Right cardiac atrium (tissue), 5 donors: Measurements from ENCODE around the gene CRTC3. TPM values are rescaled to one million over a fixed set of nuclear protein-coding genes. Genes with fewer than 3 reads are reported as not detected.

Source experiments
- ATAC-seq, 2 donors: fragments of 200-7000 bp; cut with Tn5 transposase; one replicate each; pipeline versions ENCODE4 v1.8.0 to v1.9.1; 2020; ENCODE audit warnings: moderate library complexity in 2 of 2, mild to moderate bottlenecking in 1 of 2
- DNase-seq, 3 donors: peaks; one replicate each; pipeline ENCODE4 v3.0.0-alpha.2; 2020
- H3K27ac ChIP-seq: one replicate; pipeline ENCODE4 v1.5.1; 2013; ENCODE audit warnings: mild to moderate bottlenecking, low read length, control low read depth, moderate library complexity
- H3K27me3 ChIP-seq: one replicate; pipeline ENCODE4 v1.6.1; 2013; ENCODE audit not compliant: control insufficient read depth, insufficient read depth
- H3K4me1 ChIP-seq: one replicate; pipeline ENCODE4 v1.6.1; 2013; ENCODE audit warnings: low read length; ENCODE audit not compliant: control insufficient read depth, insufficient read depth
- H3K4me3 ChIP-seq: one replicate; pipeline ENCODE4 v1.5.1; 2013; ENCODE audit warnings: low read length, control low read depth
- H3K9me3 ChIP-seq: one replicate; pipeline ENCODE4 v1.6.1; 2013; ENCODE audit warnings: low read length; ENCODE audit not compliant: control insufficient read depth
- WGBS: extraction: QIAGEN DNeasy Blood & Tissue Kit; methylation state at CpG from one replicate; pipeline ENCODE4 v1.1.7; 2013; 5-methylcytosine and 5-hydroxymethylcytosine counted together
- intact Hi-C, 4 donors: fragments of 100-400 bp; cut with DNase I; formaldehyde crosslinking; loops; one replicate each; pipeline versions ENCODE4 v1.11.0 to v1.14.0; 2022 to 2023
- polyA plus RNA-seq: library from polyadenylated mRNA; stranded (reverse); fragments of 200-250 nt; gene quantifications from one replicate; pipeline ENCODE4 v1.2.3, GENCODE V29; 2013
- total RNA-seq, 4 donors: library from RNA; stranded (reverse); fragmentation: NEBNext Ultra II Directional; extraction: Animal tissue kit (Norgen Biotek cat#: 25700); gene quantifications; one replicate each; pipeline ENCODE4 v1.2.1, GENCODE V29; 2021
- donor health status: healthy with polysubstance abuse.
- donor health status: DM: no; HTN: yes; CAD: no.
- donor health status: DM: no; HTN: no; CAD: no.
- donor health status: DM: no; HTN: yes; CAD: no; lungs with severe emphysema.
- donor health status: DM: yes; HTN: yes; CAD: no.

Gene CRTC3
- total and polyA plus RNA-seq, 5 donors: 15.1 to 35.5 (median 30.4) TPM

DNA sequence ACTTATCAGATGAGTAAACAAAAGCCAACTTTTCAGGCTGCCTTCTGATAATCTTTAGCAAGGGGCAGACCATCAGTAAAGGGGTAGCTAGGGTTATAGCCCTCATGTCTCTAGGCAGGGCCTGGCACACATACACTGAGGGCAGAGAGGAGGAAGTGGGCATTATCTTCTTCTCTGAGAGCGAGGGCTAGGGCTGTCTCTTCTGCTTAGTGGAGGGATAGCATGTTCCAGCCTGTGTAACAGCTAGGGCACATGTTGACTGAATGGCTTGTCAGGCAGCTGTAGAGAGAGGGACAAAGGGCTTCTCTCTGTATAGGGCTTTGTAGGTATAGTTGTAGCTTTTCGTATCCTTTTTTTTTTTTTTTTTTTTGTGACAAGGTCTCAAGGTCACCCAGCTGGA lies 17.8 kb downstream of the CRTC3 start:
- Histone ChIP-seq H3K27ac (no peak overlapping the region), H3K4me1 (peaks cover 8% of the 10 kb centered on the region), H3K9me3 (no peaks in the 10 kb centered on the region), H3K4me3 (no peak overlapping the region), H3K27me3 (no peaks in the 10 kb centered on the region)
- ATAC-seq (peak in 1 of 2 donors; percentile 50), DNase-seq (no peak)
- intact Hi-C loops: no loop called here
- WGBS: 57% methylated on average over 2 of the region's 2 CpGs

- DNase-seq (no peak), ATAC-seq (no peak)
- H3K4me1 ChIP-seq: peaks cover 16% of the 10 kb centered on the region
- peak overlapping the region; percentile 24 for H3K27ac ChIP-seq
- H3K4me3 ChIP-seq: no peak overlapping the region
- H3K27me3 ChIP-seq: no peaks in the 10 kb centered on the region
- no peaks in the 10 kb centered on the region for H3K9me3 ChIP-seq
- WGBS: 79% methylated on average over 6 of the region's 6 CpGs
- intact Hi-C loops: no loop called here
These were observed 21.2 kb downstream of the CRTC3 start for GRCh38 chr15:90550919-90551318.

DNA sequence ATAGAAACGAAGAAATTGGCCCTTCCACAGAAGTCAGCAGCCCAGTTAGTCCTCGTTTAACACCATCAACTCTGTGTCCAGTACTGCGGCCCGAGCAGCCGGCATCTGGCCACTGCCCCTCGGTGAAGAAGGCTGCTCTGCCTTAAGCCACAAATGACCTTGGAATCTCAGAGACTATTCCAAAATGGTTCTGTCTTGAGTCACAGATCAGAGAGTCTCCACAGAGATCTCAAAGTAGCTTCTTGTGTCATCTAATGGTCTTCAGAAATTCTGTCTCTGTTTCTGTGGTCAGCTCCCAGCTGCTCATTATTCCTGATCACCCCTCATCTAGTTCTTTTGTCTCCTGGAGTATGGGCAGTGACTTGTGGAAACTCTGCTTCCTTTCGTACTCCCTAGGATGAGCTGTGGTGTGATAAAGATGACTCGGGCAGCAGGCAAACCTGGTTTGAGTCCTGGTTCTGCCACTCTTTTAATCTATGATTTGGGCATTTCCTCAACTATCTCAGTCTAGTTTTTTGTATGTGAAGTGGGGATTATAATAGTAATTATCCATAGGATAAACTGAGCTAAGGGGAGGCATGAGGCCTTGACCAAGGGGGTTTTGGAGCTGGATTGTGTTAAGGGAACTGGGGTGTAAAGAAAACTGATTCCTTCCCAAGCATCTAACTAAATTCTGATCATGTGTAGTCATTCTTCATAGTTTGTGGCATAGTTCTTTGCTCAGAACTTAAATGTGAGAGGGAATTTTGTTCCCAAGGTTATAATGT lies 22.6 kb downstream of the CRTC3 start:
- no peaks in the 10 kb centered on the region for H3K27me3 ChIP-seq
- no peak overlapping the region for H3K4me3 ChIP-seq
- ATAC-seq (peak; percentile 32 to 36), DNase-seq (peak in 1 of 3 donors; percentile 57)
- H3K27ac ChIP-seq: peak overlapping the region; percentile 82
- intact Hi-C loops: no loop called here
- H3K4me1 ChIP-seq: peaks cover 17% of the 10 kb centered on the region
- H3K9me3 ChIP-seq: no peaks in the 10 kb centered on the region
- WGBS: 53% methylated on average over 8 of the region's 8 CpGs

DNA sequence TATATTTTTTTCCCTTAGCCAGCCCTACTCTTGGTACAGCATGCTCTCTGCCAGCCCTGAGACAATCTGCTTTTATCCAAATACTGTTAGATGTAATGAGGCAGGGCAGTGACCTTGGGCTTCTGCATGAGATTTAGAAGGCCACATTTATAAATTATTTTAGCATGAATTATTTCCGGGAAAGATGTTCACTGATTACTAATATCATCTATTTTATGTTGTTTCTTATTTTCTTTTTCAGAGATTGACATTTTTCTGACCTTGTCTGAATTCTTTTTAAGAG lies 23.1 kb downstream of the CRTC3 start:
- ATAC-seq: no peak
- Histone ChIP-seq H3K4me3 (no peak overlapping the region), H3K4me1 (peaks cover 18% of the 10 kb centered on the region), H3K9me3 (no peaks in the 10 kb centered on the region), H3K27me3 (no peaks in the 10 kb centered on the region), H3K27ac (peak overlapping the region; percentile 86)
- DNase-seq: no peak
- intact Hi-C loops: no loop called here
- WGBS: 40% methylated on average over 1 of the region's 1 CpG

DNA sequence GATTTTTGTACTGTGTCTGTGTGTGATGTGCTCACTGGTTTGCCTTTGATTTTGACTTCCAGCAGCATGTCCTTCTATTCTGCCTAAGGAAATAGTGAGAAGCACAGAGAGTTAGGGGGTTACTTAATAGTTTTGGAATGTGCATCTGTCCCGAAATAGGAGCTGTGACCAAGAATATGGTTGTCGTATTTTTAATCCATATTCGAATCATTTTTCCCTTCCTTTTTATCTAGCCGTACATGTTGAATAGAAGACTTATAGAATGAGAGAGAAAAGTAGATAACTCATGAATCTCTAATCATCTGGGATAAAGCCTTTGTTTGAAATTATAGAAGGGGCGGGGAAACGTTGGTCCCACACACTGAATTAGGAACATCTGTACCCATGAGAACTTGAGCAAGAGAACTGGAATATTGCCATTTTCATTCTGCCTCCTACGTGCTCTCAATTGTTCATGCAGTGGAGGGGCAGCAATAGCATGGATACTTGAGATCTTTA lies 23.6 kb downstream of the CRTC3 start:
- peaks cover 19% of the 10 kb centered on the region for H3K4me1 ChIP-seq
- WGBS: 26% methylated on average over 7 of the region's 7 CpGs
- H3K9me3 ChIP-seq: no peaks in the 10 kb centered on the region
- peak overlapping the region; percentile 86 for H3K27ac ChIP-seq
- H3K4me3 ChIP-seq: peak overlapping the region; percentile 2
- ATAC-seq (peak; percentile 60 to 62), DNase-seq (peak in 1 of 3 donors; percentile 30)
- no peaks in the 10 kb centered on the region for H3K27me3 ChIP-seq
- intact Hi-C loops: no loop called here

- DNase-seq (peak; percentile 94 to 98 (median 94)), ATAC-seq (peak; percentile 90)
- Histone ChIP-seq H3K9me3 (no peaks in the 10 kb centered on the region), H3K4me1 (peaks cover 27% of the 10 kb centered on the region), H3K27ac (peak overlapping the region; percentile 93), H3K4me3 (no peak overlapping the region), H3K27me3 (no peaks in the 10 kb centered on the region)
- 23% methylated on average over 12 of the region's 12 CpGs for WGBS
- intact Hi-C loops: no loop called here
These were observed 27.7 kb downstream of the CRTC3 start for GRCh38 chr15:90557186-90558084.

DNA sequence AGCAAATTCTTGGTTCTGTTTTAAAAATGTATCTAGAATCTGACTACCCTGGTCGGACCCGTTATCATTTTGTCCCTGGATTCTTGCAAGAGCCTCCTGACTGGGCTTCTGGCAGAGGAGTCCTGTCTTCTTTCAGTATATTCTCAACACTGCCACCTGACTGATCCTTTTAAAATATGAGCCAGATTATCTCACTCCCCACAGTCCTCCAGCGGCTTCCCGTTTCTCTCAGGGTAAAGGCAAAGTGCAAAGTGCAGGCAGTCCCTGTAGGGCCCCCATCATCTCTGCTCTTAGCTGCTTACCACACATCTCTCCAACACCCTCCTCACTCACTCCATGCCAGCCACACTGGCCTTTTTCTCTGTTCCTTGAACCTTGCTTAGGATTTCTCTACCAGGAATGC lies 28.4 kb downstream of the CRTC3 start:
- Histone ChIP-seq H3K4me3 (no peak overlapping the region), H3K9me3 (no peaks in the 10 kb centered on the region), H3K4me1 (peaks cover 28% of the 10 kb centered on the region), H3K27me3 (no peaks in the 10 kb centered on the region), H3K27ac (peak overlapping the region; percentile 93)
- 7% methylated on average over 4 of the region's 4 CpGs for WGBS
- intact Hi-C loops: no loop called here
- peak; percentile 44 to 47 for ATAC-seq
- DNase-seq: peak in 2 of 3 donors; percentile 40 to 54

DNA sequence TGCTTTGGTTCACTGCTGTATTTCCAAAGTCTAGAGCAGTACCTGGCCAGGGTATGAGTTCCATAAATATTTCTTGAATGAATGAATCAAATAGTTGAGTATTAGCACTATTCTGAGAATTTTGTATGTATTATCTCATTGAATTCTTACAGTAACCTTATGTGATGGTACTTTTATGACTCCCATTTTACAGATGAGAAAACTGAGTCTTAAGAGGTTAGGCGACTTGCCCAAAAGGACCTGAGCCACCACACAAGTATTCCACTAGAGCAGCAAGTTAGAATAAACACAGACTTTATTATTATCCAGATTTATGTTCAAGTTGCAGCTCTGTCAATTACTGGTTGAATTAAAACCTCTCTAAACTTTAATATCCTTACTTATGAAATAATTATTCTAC lies 29.4 kb downstream of the CRTC3 start:
- H3K27me3 ChIP-seq: no peaks in the 10 kb centered on the region
- no peaks in the 10 kb centered on the region for H3K9me3 ChIP-seq
- WGBS: 97% methylated on average over 1 of the region's 1 CpG
- DNase-seq (peak in 1 of 3 donors; percentile 18), ATAC-seq (no peak)
- intact Hi-C loops: no loop called here
- H3K27ac ChIP-seq: no peak overlapping the region
- no peak overlapping the region for H3K4me3 ChIP-seq
- H3K4me1 ChIP-seq: peaks cover 25% of the 10 kb centered on the region

GRCh38 chr15:90560229-90560776 lies 30.6 kb downstream of the CRTC3 start:
- Histone ChIP-seq H3K27ac (peak overlapping the region; percentile 89), H3K9me3 (no peaks in the 10 kb centered on the region), H3K27me3 (no peaks in the 10 kb centered on the region), H3K4me3 (no peak overlapping the region), H3K4me1 (peaks cover 21% of the 10 kb centered on the region)
- DNase-seq (peak; percentile 58 to 75 (median 63)), ATAC-seq (peak; percentile 73 to 80)
- WGBS: 14% methylated on average over 7 of the region's 7 CpGs
- intact Hi-C loops: no loop called here

DNA sequence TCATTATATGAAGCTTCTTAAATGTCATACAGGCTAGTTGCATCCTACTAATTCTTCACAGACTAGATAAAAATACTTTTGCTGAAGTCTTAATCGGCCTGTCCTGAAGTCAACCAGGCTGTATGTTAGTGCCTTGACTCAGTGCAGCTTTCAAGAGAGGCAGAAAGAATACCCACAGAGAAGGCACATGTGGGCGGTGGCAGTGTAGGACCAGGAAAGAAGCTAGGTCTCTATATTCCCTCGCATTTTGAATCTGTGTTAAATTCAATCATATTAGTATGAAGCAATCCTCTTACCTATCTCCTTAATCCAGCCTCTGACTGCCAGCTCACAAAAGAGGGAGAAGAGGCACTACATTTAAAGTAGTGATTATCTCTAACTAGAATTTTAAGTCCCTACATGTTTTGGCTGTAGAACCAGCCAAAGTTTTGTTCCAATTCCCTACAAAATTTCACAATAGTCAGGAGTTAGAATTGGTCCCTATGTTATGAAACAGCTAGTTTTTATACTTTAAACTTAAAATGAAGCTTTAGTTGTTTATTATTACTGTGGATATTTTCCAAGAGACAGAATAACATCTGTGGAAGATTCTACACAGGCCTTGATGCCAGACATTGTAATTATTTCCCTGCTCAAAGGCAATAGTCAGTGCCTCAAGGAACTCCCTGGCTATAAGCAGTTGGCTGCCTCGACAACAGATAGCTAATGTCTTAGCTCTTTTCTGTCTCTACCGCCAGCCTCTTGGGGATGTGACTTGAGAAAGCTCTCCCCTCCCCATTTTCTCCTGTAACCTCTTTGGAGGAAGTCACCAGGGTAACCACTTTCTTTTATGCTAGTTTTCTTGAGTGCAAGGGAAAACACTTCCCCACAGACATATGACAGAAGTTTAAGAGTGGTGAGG lies 31.9 kb downstream of the CRTC3 start:
- Histone ChIP-seq H3K27me3 (no peaks in the 10 kb centered on the region), H3K4me1 (peaks cover 21% of the 10 kb centered on the region), H3K27ac (peak overlapping the region; percentile 89), H3K9me3 (no peaks in the 10 kb centered on the region), H3K4me3 (no peak overlapping the region)
- ATAC-seq: no peak
- WGBS: 51% methylated on average over 5 of the region's 5 CpGs
- intact Hi-C loops: no loop called here
- DNase-seq: peak in 1 of 3 donors; percentile 51
